ENCODE measurements around the gene DAGLB.

DNA sequence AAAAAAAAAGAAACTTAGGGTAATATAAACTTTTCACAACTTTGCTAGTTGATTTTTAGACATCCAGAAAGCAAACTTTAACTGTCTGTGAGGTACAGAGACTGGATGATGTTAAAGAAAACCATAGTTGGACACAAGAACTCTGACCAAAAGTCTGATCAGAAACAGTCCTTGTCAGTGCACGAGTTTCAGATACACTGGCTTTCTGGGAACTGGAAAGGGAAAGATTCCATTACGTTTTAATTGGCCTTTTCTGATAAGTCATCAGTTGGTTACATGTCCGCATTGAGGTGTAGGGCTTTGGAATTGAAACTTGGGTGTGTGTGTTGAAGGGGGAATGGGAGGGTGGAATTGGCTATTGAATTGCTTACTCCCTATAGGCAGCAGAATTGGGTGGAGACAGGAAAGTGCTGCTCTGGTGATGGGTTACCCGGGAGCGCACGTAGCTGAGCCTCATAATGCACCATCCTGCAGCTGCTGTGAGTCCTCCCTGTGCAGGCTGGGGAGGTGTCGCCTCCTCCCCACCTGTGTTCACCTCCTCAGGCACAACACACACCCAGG is 59.9 kb downstream of the DAGLB start:
- no peak for TF ChIP-seq CTCF (conservative IDR thresholded peaks at IDR 0.05; ENCODE audit: low read length)
- TF ChIP-seq EZH2phosphoT487 (IDR thresholded peaks at IDR 0.05; ENCODE audit: borderline replicate concordance, low read depth, low read length), result no peak

Measured in OCI-LY7 (cell line).